Right lung (tissue), 5 donors: ENCODE measurements around the gene NPHP4. TPM values are rescaled to one million over a fixed set of nuclear protein-coding genes. Genes with fewer than 3 reads are reported as not detected.
"Not testable (repeated sequence)": the region's sequence is repeated elsewhere in the genome, so short reads cannot be mapped to it uniquely, and the experiment has no call there.

Source experiments
- DNase-seq, 2 donors: peaks; one replicate each; pipeline ENCODE4 v3.0.0-alpha.2; 2013
- polyA plus RNA-seq, 5 donors: library from polyadenylated mRNA; unstranded; fragments of 120-200 nt; gene quantifications; one replicate each; pipeline versions ENCODE4 v1.2.1 to v1.2.3, GENCODE V29; 2013; ENCODE audit warnings: inconsistent platforms in 1 of 5, low replicate concordance in 1 of 5; ENCODE audit not compliant: insufficient read length in 5 of 5, insufficient read depth in 1 of 5

The NPHP4 gene
- polyA plus RNA-seq, 5 donors = 7.1 to 12.6 (median 9.9) TPM

DNA sequence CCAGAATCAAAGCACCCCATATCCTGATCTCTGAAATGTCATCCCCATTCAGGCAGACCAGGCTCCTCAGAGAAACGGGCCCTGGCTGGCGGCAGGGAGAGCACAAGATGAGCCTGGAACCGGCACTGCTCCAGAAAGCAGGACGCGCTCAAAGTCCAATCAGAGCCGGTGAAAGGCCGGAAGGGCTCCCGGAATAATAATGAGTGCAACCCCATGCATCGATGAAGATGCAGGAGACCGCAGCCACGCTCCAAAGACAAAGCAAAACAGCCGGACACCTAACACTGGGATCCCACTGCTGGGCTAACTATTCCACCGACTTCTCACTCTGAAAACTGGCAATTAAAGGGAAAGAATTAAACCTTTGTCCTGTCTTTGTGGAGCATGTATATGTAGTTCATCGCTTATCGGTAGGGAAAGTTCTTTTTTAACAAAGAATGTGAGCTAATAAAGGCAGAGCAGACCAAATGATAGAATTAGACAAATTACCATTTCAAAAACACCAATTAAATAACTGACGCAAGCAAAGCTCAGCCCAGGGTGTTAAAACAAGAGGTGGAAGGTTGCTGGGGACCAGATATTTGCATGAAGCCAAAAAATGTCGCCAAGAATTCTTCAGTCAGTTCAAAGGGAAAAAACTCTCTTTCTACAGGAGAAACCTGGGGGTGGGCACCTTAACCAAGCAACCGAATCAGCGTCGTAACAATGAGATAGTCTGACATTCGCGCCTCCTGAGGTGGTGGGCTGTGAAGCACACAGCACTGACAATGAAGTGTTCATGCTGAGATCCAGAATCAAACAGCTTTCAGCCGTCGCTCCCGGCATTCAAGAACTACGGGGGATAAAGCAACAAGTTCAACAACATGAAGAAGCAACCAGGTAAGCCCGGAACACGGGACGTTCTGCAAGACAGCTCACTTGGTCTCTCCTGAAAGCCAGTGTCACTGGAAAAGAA, 95.2 kb downstream of the NPHP4 start:
- DNase-seq = no peak

DNA sequence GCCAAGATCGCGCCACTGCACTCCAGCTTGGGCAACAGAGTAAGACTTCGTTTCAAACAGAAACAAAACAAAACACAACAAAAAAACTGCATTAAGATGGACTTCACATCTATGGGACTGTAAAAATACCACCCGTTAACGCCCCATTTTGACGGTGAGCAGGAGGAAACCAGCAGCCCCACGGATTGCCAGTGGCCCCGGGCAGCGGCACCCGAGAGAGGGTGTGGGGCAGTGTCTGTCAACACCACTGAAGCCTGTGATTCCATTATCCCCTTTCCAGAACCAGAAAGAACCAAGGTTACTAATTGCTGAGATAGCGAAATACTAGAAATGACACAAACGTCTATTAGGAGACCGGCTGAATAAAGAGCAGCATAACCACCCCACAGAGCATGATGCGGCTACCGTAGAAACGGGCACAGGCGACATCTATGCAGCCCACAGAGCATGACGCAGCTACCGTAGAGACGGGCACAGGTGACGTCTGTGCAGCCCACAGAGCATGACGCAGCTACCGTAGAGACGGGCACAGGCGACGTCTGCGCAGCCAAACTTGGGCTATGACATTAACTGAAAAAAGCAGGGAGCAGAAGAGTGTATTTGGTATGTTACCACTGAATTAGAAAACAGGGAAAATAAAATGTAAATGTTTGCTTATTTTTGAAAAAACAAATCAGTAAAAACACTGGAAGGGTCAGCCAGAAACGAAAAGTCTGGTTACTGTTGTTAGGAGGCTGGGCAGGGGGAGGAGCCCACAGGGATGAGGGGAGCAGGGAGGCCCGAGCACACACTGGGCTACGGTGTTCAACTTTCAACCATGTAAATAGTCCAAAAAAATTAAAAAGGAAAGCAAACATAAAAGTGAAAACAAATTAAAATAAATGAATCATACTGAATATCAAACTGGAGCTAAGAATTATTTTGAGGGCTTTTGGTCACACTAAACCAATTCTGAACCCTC, 96.5 kb downstream of the NPHP4 start:
- DNase-seq = no peak

DNA sequence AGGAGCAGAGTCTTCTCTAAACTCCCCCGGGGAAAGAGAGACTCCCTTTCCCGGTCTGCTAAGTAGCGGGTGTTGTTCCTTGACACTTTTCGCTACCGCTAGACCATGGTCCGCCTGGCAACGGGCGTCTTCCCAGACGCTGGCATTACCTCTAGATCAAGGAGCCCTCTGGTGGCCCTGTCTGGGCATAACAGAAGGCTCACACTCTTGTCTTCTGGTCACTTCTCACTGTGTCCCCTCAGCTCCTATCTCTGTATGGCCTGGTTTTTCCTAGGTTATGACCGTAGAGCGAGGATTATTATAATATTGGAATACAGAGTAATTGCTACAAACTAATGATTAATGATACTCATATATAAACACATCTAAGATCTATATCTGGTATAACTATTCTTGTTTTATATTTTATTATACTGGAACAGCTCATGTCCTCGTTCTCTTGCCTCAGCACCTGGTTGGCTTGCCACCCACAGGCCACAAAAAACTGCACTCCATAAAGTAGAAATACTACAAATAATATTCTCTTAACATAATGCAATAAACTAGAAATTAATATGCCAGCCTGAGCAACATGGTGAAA, 98.4 kb downstream of the NPHP4 start:
- DNase-seq = not testable (repeated sequence)

- DNase-seq = no peak
Observed at GRCh38 chr1:5892329-5892728, 99.9 kb downstream of the NPHP4 start.

DNA sequence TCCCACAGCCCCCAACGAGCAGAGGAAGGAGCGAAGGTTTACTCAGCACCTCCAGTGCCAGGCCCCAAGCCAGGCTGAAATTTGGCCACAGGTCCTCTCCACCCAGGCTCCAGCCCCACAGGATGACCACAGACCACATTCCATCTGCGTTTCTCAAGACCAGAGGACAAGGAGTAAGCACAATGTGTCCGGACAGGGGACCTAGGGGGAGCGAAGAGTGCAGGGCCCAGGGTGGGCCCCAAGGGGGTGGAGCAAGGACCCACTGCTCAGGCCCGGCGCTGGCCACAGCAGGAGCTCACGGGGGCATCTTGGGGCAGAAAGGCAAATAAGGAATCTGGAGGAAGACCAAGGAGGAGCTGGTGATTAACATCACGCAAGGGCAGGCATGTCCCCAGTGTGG, 100.5 kb downstream of the NPHP4 start:
- DNase-seq = no peak

- DNase-seq = no peak
Observed at GRCh38 chr1:5891137-5891536, 101.1 kb downstream of the NPHP4 start.

DNA sequence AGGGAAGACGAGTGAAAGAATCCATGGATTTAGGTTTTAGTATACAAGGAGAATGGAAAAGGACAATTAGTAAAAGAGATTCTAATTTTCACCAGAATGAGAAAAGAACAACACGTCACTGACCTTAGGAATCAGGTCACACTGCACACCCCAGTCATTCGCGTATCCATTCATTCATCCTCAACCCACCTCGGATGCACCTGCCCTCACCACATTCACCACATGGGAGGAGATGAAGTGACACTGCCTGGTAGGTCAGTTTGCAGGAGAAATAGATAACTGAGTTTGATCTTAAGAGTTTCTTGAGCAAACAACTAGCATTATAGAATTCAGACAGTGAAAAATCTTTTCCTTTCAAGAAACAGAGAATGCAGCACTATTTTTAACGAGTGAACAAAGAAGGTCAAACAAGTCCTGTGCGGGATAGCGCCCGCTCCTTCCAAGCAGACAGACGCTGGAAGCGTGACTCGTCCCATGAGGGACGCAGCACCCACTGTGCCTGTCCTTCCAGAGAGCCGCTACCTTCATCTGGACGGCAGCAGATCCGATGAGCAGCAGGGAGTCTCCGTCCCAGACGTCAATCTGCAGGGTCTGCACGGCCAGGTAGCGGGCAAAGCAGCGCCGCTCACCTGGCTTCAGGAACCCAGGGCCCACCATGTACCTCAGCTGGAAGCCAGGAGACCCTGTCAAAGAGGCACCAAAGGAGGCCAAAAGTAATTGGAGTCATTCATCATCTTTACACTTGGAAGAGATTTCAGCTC, 101.7 kb downstream of the NPHP4 start:
- DNase-seq = no peak

DNA sequence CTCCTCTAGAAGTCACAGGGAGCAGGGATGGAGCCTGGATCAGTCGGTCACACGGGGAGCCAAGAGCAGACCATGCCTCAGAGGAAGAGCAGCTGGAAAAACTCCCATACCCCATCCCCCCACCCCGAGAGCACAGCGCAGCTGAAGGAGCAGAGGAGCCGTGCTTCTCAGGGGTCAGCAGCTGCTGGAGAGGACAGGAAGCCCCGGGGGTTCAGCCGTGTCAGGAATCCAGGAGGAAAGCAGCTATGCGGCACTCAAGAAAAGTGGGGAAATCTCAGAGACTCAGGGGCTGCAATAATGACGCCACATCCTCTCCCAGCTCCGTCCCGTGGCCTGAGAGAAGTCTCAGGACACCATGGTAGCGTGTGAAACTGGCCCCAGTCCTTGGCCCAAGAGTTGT, 102.3 kb downstream of the NPHP4 start:
- peak; percentile 27 to 36 for DNase-seq

GRCh38 chr1:5889462-5889861, 102.8 kb downstream of the NPHP4 start:
- DNase-seq = no peak

DNA sequence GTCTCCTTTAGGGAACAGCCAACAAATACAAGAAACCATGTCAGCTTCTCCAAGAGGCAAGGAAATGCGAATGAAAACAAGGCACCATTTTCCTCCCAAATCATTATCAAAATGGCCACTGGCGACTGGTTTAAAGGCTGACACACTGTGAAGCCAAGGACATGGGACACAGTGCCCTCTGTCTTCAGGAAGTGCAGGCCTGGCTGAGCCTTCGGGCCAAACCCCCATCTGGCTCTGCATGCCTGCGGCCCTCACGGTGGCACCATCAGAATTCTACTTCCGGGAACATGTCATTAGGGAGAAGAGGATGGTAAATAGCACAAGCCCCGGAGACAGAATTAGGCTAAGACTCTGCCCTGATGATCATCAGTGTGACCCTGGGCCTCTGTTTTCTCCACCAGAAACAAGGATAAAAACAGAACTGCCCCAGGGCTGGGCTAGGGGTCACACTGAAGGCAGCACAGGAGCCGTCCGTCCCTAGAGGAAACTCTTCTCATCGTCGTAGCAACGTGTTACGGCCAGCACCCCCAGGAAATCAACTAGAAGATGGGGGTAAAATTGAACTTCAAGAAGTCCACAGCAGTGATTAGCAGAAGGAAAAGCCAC, 103.5 kb downstream of the NPHP4 start:
- DNase-seq = no peak

DNA sequence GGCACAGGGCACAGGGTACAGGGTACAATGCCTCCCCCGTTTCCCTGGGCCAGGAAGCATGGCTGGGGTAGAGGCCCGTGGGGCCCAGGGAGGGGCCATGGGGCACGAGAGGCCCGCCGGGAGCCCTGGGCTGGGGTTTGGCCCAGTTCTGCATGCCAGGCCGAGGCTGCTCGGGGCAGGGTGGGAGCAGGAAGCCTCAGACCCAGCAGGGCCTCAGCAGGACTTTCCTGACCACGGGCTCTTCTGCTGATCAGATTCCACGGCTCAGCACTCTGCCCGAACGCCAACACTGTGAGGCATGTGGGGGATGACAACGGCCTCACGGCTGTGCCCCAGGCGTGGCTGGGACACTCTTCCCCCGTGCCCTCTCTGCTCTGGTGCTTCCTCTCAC, 104.3 kb downstream of the NPHP4 start:
- DNase-seq = no peak

DNA sequence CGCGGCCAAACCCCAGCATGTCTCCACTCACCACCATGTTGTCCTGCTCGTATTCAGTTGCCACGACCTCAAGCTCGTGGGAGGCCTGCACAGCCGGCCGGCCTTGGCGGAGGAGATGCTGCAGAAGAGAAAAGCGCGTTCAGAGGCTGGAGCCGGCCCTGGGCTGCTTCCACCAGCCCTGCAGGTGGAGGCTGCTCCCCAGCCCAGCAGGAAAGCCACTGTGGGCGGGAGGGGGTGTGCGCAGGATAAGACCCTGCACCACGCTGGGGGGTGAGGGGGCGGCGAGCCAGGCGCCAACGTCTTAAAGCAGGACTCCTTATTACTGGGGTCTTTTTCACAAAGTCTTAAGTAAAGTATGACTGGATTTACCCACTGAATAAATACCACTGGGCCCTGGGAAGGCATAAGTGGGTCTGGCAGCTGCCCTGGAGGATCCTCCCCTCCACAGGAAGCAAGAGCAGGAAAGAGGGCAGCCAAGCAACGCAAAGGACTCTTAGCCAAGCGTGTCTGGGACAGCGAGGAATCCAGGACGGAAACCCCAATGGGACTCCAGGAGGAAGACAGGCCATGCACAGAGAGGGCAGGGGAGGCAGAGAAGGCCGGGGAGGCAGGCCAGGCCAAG, 104.8 kb downstream of the NPHP4 start:
- DNase-seq = no peak

DNA sequence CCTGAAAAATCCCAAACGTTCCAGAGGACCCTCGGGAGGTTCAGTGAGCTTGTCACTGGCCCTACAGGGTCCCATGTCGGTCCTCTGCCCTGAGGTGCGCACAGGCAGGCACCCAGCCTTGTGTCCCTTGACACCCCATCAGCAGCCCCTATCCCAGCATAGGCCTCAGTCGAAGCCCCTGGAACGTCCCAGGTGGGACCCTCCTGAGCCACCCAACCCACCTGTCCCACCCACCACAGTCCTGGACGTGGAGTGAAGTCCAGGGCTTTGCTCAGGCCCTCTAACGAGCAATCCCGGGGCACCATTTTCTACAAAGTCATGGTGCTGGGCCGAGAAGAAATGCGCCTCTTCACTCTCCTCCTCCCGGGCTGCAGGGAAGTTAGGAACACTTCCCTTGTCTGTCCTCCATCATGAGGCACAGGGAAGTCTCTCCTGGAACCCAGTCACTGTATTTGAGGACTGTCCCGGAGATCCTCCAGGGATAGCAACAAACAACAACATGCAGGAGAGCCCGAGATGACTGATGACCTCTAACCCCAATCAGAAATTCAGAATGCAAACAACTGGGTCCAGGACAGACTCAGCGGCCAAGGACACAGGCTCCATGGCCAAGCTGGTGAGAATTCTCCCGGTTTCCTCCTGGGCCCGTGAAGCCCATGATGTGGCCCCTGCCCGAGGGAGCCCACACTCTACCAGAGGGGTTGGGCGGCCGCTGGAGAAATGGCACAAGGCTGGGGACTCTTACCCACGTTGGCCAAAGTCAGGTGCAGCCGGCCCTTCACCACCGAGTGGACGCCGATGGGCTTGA, 105.5 kb downstream of the NPHP4 start:
- no peak for DNase-seq

DNA sequence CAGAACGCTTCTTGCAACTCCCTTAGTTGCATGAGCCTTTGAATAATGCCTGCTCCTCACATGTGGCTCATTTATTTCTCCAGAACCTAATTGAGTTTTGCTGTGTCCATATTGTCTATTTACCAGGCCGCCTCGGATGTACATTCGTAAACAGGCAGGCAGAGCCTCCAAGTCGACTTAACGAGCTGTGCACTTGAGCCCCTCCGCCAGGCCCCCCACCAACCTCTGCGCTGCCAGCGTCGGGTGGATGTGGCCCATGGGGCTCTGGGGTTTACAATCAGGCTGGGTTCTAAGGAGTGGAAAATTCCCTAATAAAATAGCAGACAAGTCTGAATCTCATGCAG, 106.1 kb downstream of the NPHP4 start:
- DNase-seq = no peak

GRCh38 chr1:5885471-5886139, 106.6 kb downstream of the NPHP4 start:
- DNase-seq = no peak

DNA sequence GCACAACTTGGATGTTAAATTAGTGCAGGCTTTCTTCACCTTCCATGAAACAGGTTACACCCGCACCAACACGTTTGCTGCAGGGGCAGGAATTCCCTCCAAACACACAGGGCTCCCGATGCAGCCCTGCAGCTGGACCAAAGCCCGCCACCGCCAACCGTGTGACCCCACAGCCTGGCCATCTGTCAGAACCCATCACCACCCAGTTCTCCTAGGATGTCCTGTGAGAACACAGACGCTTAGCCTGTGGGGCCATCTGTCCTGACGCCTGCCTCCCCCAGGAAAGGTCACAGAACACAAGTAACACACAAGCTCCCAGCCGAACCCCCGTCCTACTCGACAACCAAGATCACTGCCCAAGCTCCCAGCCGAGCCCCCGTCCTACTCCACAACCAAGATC, 108.1 kb downstream of the NPHP4 start:
- DNase-seq = no peak

GRCh38 chr1:5883129-5884048, 108.8 kb downstream of the NPHP4 start:
- no peak for DNase-seq
